HepG2 (cell line): ENCODE results near the gene APRT. TPM values are rescaled to one million over a fixed set of nuclear protein-coding genes. Genes with fewer than 3 reads are reported as not detected.

Experiments
- CREB1 ChIP-seq, 2 experiments: fragments of 450-650 bp in 1 of 2; IDR thresholded peaks; 2 replicates each; pipeline ENCODE4 v1.6.1; 2016 to 2017; ENCODE audit warnings: control low read depth in 1 of 2, mild to moderate bottlenecking in 1 of 2, missing compliant biosample characterization in 1 of 2, missing genetic modification characterization in 1 of 2
- HOXA3 ChIP-seq: sonication (generic); formaldehyde crosslinking; IDR thresholded peaks from 2 replicates; pipeline ENCODE4 v1.5.0; 2020; ENCODE audit warnings: missing genetic modification reagents
- KAT2B ChIP-seq: fragments of 150-350 bp; IDR thresholded peaks from 2 replicates; pipeline ENCODE4 v1.6.1; 2014; ENCODE audit warnings: low read depth, low read length, borderline replicate concordance
- MAF1 ChIP-seq: sonication (generic); formaldehyde crosslinking; IDR thresholded peaks from 2 replicates; pipeline ENCODE4 v1.5.0; 2020; ENCODE audit warnings: missing genetic modification reagents, borderline replicate concordance
- MYC ChIP-seq: sonication (generic); formaldehyde crosslinking; IDR thresholded peaks from 2 replicates; pipeline ENCODE4 v1.9.0; 2021; ENCODE audit warnings: missing genetic modification reagents, borderline replicate concordance
- NKX3-1 ChIP-seq: sonication (generic); formaldehyde crosslinking; IDR thresholded peaks from 2 replicates; pipeline ENCODE4 v1.5.0; 2020; ENCODE audit warnings: missing genetic modification reagents
- RARG ChIP-seq: sonication (generic); formaldehyde crosslinking; IDR thresholded peaks from 2 replicates; pipeline ENCODE4 v1.4.0; 2020; ENCODE audit warnings: low read depth, mild to moderate bottlenecking, missing genetic modification reagents
- RFX5 ChIP-seq: IDR thresholded peaks from 2 replicates; pipeline ENCODE4 v1.6.1; 2011; ENCODE audit warnings: low read depth, low read length, improper control_type of control experiment
- RNF2 ChIP-seq: fragments of 450-650 bp; conservative IDR thresholded peaks from 2 replicates; pipeline ENCODE4 v1.6.1; 2016; ENCODE audit warnings: low read depth
- SMAD9 ChIP-seq: sonication (generic); formaldehyde crosslinking; IDR thresholded peaks from 2 replicates; pipeline ENCODE4 v1.5.1; 2020; ENCODE audit warnings: mild to moderate bottlenecking, missing genetic modification reagents
- SRY ChIP-seq: sonication (generic); formaldehyde crosslinking; IDR thresholded peaks from 2 replicates; pipeline ENCODE4 v1.8.0; 2022; ENCODE audit warnings: mild to moderate bottlenecking, missing genetic modification reagents
- ZFP90 ChIP-seq: sonication (generic); formaldehyde crosslinking; IDR thresholded peaks from 2 replicates; pipeline ENCODE4 v1.8.0; 2022; ENCODE audit warnings: missing genetic modification reagents, mild to moderate bottlenecking, inconsistent platforms, borderline replicate concordance
- ZFY ChIP-seq: sonication (generic); formaldehyde crosslinking; IDR thresholded peaks from 2 replicates; pipeline ENCODE4 v1.4.0; 2020; ENCODE audit warnings: missing genetic modification reagents
- ZNF253 ChIP-seq: sonication (generic); formaldehyde crosslinking; IDR thresholded peaks from 2 replicates; pipeline ENCODE4 v1.8.0; 2022; ENCODE audit warnings: mild to moderate bottlenecking, missing genetic modification reagents, borderline replicate concordance
- ZNF260 ChIP-seq: sonication (generic); formaldehyde crosslinking; IDR thresholded peaks from 2 replicates; pipeline ENCODE4 v1.4.0; 2020; ENCODE audit warnings: missing genetic modification reagents, low read depth, mild to moderate bottlenecking, borderline replicate concordance
- ZNF563 ChIP-seq: sonication (generic); formaldehyde crosslinking; IDR thresholded peaks from 2 replicates; pipeline ENCODE4 v1.8.0; 2022; ENCODE audit warnings: mild to moderate bottlenecking, moderate library complexity, missing genetic modification reagents
- ZNF598 ChIP-seq: sonication (generic); formaldehyde crosslinking; IDR thresholded peaks from 2 replicates; pipeline ENCODE4 v1.5.1; 2020; ENCODE audit warnings: mild to moderate bottlenecking, missing genetic modification reagents, borderline replicate concordance
- ZNF782 ChIP-seq: sonication (generic); formaldehyde crosslinking; IDR thresholded peaks from 2 replicates; pipeline ENCODE4 v1.4.0; 2020; ENCODE audit warnings: missing genetic modification reagents, mild to moderate bottlenecking, borderline replicate concordance
- polyA plus RNA-seq, 8 experiments: library from polyadenylated mRNA; depleted of rRNA in 3 of 8; stranded (reverse) in 7 of 8; unstranded in 1 of 8; fragments of >200 nt; fragmentation: Illumina TruSeq in 4 of 8; extraction: Trizol in 4 of 8; gene quantifications; 2 replicates each; pipeline versions ENCODE4 v1.2.1 to v1.2.3, GENCODE V29; 2011 to 2016; ENCODE audit warnings: low read depth in 4 of 8, missing spikeins in 1 of 8, mixed read lengths in 1 of 8; ENCODE audit not compliant: insufficient read depth in 1 of 8
- total RNA-seq, 5 experiments: library from RNA; depleted of rRNA; stranded (reverse); fragments of >200 nt; fragmentation: Illumina TruSeq; extraction: Trizol; gene quantifications; 2 replicates each; pipeline ENCODE4 v1.2.3, GENCODE V29; 2016; ENCODE audit warnings: low read depth in 1 of 5
- TF ChIP-seq, protein P1 (sequence below): fragments of 450-650 bp; IDR thresholded peaks from 2 replicates; pipeline ENCODE4 v1.6.1; 2017
- TF ChIP-seq, protein P2 (sequence below): sonication (generic); formaldehyde crosslinking; conservative IDR thresholded peaks from 2 replicates; pipeline ENCODE4 v1.8.0; 2022; ENCODE audit warnings: missing genetic modification reagents
- TF ChIP-seq, protein P3 (sequence below): sonication (generic); formaldehyde crosslinking; IDR thresholded peaks from 2 replicates; pipeline ENCODE4 v1.8.0; 2022; ENCODE audit warnings: low read depth, missing genetic modification reagents

Gene APRT
- total and polyA plus RNA-seq, 2 of the 13 experiments (the other 11 are each of a cell fraction or from before 2014, with no cell fraction given): 155 to 242 TPM

DNA sequence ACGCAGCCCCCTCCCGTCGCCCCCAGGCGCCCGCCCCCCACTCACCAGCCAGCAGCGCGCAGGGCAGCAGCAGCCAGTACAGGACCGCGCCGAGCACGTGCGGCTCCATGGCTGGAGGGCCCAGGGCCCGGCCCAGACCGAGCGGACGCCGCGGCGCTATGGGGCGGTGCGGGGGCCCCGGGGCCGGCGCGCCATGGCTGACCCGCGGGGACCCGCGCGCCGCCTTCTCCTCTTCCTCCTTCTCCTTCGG is 26.9 kb downstream of the APRT start (continued):
- TF ChIP-seq, protein P1, sequence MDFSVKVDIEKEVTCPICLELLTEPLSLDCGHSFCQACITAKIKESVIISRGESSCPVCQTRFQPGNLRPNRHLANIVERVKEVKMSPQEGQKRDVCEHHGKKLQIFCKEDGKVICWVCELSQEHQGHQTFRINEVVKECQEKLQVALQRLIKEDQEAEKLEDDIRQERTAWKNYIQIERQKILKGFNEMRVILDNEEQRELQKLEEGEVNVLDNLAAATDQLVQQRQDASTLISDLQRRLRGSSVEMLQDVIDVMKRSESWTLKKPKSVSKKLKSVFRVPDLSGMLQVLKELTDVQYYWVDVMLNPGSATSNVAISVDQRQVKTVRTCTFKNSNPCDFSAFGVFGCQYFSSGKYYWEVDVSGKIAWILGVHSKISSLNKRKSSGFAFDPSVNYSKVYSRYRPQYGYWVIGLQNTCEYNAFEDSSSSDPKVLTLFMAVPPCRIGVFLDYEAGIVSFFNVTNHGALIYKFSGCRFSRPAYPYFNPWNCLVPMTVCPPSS: no peak
- TF ChIP-seq MAF1 (CRISPR knock-in tag) (no peak), ZNF260 (CRISPR knock-in tag) (no peak), ZFY (CRISPR knock-in tag) (no peak), SMAD9 (no peak), RFX5 (no peak), CREB1 (IDR thresholded peaks at IDR 0.05) (no peak), CREB1 (CRISPR knock-in tag; IDR thresholded peaks at IDR 0.05) (no peak), RNF2 (0 out of 2 replicates have a peak, but pooled peaks have one; percentile 12), SRY (peak; percentile 39; the same call in 1 of the 2 replicates), ZFP90 (CRISPR knock-in tag) (no peak), MYC (peak; percentile 56; the same call in 1 of the 2 replicates), NKX3-1 (peak; percentile 15; the same call in 1 of the 2 replicates), KAT2B (no peak), RARG (no peak), ZNF782 (CRISPR knock-in tag) (no peak), HOXA3 (CRISPR knock-in tag) (peak; percentile 44; the same call in 1 of the 2 replicates), ZNF253 (CRISPR knock-in tag) (no peak), ZNF563 (CRISPR knock-in tag) (no peak; the same call in none of the 2 replicates), ZNF598 (CRISPR knock-in tag) (no peak)
- TF ChIP-seq, protein P2, sequence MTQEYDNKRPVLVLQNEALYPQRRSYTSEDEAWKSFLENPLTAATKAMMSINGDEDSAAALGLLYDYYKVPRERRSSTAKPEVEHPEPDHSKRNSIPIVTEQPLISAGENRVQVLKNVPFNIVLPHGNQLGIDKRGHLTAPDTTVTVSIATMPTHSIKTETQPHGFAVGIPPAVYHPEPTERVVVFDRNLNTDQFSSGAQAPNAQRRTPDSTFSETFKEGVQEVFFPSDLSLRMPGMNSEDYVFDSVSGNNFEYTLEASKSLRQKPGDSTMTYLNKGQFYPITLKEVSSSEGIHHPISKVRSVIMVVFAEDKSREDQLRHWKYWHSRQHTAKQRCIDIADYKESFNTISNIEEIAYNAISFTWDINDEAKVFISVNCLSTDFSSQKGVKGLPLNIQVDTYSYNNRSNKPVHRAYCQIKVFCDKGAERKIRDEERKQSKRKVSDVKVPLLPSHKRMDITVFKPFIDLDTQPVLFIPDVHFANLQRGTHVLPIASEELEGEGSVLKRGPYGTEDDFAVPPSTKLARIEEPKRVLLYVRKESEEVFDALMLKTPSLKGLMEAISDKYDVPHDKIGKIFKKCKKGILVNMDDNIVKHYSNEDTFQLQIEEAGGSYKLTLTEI: no peak
- TF ChIP-seq, protein P3, sequence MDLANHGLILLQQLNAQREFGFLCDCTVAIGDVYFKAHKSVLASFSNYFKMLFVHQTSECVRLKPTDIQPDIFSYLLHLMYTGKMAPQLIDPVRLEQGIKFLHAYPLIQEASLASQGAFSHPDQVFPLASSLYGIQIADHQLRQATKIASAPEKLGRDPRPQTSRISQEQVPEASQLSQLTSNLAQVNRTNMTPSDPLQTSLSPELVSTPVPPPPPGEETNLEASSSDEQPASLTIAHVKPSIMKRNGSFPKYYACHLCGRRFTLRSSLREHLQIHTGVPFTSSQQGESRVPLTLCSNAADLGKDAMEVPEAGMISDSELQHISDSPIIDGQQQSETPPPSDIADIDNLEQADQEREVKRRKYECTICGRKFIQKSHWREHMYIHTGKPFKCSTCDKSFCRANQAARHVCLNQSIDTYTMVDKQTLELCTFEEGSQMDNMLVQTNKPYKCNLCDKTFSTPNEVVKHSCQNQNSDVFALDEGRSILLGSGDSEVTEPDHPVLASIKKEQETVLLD (CRISPR knock-in tag): peak; percentile 75; the same call in 1 of the 2 replicates
